ENCODE results near the gene SP6.

DNA sequence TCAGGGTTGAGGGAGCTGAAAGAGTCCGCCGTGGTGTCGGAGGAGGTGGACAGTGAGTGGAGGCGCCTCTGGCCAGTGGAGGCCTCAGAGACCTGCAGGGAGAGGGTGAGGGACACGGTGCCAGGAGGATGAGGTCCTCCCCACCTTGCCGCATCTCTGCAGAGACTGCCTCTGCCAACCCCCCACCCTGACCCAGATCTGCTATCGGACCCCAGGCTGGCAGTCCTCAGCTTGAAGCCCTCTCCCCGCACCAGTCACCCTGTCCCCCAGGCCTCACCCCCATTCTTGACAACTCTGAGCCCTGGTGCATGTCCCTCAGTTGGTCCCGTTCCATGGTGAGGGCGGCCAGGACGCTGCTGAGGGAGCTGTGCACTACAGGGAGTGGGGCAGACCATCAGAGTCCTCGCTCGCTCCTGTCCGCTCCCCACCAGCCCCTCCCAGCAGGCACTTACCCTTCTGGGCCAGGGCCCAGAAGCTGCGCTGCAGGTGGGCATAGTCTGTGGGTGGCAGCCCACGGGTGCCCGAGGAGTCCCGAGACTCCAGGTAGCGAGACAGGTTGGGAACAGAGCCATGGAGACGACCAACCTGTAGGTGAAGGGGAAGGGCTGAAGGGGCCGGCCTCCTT lies 34.7 kb downstream of the SP6 start:
- TF ChIP-seq POLR2A (IDR thresholded peaks at IDR 0.05), result no peak
- TF ChIP-seq, protein P1, sequence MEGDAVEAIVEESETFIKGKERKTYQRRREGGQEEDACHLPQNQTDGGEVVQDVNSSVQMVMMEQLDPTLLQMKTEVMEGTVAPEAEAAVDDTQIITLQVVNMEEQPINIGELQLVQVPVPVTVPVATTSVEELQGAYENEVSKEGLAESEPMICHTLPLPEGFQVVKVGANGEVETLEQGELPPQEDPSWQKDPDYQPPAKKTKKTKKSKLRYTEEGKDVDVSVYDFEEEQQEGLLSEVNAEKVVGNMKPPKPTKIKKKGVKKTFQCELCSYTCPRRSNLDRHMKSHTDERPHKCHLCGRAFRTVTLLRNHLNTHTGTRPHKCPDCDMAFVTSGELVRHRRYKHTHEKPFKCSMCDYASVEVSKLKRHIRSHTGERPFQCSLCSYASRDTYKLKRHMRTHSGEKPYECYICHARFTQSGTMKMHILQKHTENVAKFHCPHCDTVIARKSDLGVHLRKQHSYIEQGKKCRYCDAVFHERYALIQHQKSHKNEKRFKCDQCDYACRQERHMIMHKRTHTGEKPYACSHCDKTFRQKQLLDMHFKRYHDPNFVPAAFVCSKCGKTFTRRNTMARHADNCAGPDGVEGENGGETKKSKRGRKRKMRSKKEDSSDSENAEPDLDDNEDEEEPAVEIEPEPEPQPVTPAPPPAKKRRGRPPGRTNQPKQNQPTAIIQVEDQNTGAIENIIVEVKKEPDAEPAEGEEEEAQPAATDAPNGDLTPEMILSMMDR (IDR thresholded peaks at IDR 0.05), result no peak
